ENCODE results near the gene PIP4K2A.
"Not testable (repeated sequence)": the region's sequence is repeated elsewhere in the genome, so short reads cannot be mapped to it uniquely, and the experiment has no call there.

Gene PIP4K2A

GRCh38 chr10:22514414-22514758 is 200.0 kb downstream of the PIP4K2A start:
- DNase-seq (ENCODE audit: low read depth) = not testable (repeated sequence)

DNA sequence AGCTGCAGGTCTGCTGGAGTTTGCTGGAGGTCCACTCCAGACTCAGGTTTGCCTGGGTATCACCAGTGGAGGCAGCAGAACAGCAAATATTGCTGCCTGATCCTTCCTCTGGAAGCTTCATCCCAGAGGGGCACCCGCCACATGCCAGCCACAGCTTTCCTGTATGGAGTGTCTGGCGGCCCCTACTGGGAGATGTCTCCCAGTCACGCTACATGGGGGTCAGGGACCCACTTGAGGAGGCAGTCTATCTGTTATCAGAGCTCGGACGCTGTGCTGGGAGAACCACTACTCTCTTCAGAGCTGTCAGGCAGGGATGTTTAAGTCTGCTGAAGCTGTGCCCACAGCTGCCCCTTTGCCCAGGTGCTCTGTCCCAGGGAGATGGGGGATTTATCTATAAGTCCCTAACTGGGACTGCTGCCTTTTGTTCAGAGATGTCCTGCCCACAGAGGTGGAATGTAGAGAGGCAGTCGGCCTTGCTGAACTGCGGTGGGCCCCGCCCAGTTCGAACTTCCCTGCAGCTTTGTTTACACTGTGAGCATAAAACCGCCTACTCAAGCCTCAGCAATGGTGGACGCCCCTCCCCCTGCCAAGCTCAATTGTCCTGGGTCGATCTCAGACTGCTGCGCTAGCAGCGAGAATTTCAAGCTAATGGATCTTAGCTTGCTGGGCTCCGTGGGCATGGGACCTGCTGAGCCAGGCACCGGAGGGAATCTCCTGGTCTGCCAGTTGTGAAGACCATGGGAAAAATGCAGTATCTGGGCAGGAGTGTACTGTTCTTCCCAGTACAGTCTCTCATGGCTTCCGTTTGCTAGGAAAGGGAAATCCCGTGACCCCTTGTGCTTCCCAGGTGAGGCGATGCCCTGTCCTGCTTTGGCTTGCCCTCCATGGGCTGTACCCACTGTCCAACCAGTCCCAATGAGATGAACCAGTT is 200.6 kb downstream of the PIP4K2A start:
- DNase-seq (ENCODE audit: low read depth) = not testable (repeated sequence)

GRCh38 chr10:22512015-22512414 is 202.4 kb downstream of the PIP4K2A start:
- not testable (repeated sequence) for DNase-seq (ENCODE audit: low read depth)

DNA sequence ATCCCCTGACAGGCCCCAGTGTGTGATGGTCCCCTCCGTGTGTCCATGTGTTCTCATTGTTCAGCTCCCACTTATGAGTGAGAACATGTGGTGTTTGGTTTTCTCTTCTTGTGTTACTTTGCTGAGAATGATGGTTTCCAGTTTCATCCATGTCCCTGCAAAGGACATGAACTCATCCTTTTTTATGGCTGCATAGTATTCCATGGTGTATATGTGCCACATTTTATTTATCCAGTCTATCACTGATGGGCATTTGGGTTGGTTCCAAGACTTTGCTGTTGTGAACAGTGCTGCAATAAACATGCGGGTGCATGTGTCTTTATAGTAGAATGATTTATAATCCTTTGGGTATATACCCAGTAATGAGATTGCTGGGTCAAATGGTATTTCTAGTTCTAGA is 206.2 kb downstream of the PIP4K2A start:
- not testable (repeated sequence) for DNase-seq (ENCODE audit: low read depth)

- peak; percentile 9 for DNase-seq (ENCODE audit: low read depth)
These were observed 208.3 kb downstream of the PIP4K2A start for GRCh38 chr10:22505911-22506685.

- DNase-seq (ENCODE audit: low read depth) = no peak
These were observed 209.6 kb downstream of the PIP4K2A start for GRCh38 chr10:22504766-22505165.

DNA sequence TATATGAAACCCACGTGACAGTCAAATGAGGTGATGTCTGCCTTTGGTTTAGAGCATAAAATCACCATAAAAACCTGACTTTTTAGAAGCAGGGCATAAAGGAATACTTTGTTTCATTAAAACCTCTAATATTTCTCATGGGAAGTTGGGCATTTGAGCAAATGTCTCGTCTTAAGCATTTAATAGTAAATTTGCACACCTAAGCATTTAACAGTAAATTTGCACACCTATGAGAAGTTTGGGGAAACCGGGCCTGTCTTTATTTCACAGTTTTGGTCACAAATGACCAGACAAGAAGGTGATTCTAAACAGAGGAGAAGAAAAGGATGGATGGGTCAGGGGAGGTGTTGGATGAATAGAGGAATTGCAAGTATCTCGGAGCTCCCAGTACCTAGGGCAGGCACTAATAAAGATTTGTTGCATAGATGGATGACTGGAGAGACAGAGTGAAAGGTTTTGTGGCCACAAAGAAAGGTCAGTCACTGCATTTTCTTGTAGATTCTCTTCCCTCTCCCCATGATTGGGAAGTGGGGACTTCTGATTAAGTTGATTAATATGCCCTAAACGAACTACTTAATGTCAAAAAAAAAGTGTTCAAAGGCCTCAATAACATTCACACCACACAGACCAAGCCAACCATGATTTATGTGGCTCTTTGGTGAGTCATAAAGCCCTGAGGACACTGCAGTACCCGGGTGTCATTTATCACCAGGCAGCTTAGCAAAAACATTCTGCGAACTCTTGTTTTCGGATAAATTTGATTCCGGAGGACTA is 210.9 kb downstream of the PIP4K2A start:
- DNase-seq (ENCODE audit: low read depth) = no peak

DNA sequence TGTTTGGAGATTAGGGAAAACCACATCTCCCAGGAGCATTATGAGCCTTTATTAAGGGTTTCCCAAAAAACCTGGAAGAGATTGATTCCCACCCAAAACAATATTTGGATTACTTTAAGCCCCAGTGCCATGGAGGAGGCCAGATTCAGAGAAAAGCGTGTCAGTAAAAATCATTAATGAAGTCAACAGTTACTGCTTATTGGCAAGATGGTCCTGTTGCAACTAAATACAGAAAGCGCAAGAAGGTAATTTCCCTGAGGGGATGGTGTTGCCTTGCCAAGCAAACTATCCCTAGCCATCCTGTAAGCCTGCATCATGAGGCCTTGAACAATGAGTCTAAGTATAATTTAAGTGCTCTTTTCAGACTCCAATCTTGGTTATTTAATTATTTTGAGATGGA is 212.5 kb downstream of the PIP4K2A start:
- no peak for DNase-seq (ENCODE audit: low read depth)

GRCh38 chr10:22501413-22501812 is 213.0 kb downstream of the PIP4K2A start:
- no peak for DNase-seq (ENCODE audit: low read depth)

GRCh38 chr10:22500656-22501340 is 213.6 kb downstream of the PIP4K2A start:
- DNase-seq (ENCODE audit: low read depth) = peak; percentile 18

- DNase-seq (ENCODE audit: low read depth) = not testable (repeated sequence)
These were observed 214.4 kb downstream of the PIP4K2A start for GRCh38 chr10:22499973-22500372.

- no peak for DNase-seq (ENCODE audit: low read depth)
These were observed 219.0 kb downstream of the PIP4K2A start for GRCh38 chr10:22495396-22495795.

DNA sequence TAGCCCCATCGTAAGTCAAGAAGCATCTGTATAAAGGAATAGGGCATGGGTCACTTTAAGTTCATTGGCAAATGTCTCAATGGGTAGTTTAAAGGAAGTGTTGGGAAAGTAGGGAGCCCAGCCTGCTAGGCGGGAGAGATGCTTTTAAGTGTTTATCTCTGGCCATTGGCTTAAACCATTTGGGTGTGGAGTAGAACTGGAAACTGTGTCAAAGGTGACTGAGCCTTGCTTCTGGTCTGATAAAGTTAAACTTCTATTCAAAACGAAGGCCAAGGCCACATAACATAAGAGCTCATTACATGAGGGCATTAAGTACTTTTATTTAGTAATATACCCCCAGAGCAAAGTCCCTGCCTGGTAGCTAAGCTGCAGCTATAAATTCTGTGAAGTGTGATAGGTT is 220.4 kb downstream of the PIP4K2A start:
- no peak for DNase-seq (ENCODE audit: low read depth)

GRCh38 chr10:22491931-22492615 is 222.3 kb downstream of the PIP4K2A start:
- no peak for DNase-seq (ENCODE audit: low read depth)

- DNase-seq (ENCODE audit: low read depth) = no peak
These were observed 222.9 kb downstream of the PIP4K2A start for GRCh38 chr10:22491480-22491879.

DNA sequence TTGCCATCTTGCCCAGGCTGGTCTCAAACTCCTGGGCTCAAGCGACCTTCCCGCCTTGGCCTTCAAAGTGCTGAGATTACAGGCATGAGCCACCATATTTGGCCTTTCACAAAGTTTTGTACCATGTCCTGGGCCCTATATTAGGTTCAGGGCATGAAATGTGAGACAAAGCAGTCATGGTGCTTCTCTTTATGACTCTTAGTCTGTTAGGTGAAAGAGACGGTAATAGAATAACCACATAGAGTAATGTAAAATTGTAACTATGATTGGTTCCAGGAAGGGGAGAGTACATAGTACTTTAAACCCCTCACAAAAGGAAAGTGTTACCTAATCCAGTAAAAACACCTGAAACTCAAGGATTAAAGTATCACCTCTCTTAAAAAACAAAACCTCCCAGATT is 224.4 kb downstream of the PIP4K2A start:
- DNase-seq (ENCODE audit: low read depth) = no peak

DNA sequence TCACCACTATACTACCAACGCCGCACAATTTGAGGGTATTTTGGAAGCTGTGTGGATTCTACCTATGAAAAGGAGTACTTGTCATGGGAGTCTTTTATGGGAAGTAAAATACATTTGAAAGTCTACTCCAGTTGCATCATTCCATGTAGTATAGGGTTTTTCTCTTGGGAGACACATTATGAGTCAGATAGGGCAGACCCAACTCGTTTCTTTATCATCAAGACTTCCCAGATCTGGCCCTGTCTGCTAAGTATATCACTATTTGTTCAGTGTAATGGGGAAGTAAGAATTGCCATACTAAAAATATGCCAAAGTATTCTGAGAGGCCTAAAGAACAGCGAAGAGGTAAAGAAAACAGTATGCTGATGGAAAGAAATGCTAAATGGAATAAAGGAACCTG is 224.9 kb downstream of the PIP4K2A start:
- peak; percentile 22 for DNase-seq (ENCODE audit: low read depth)

DNA sequence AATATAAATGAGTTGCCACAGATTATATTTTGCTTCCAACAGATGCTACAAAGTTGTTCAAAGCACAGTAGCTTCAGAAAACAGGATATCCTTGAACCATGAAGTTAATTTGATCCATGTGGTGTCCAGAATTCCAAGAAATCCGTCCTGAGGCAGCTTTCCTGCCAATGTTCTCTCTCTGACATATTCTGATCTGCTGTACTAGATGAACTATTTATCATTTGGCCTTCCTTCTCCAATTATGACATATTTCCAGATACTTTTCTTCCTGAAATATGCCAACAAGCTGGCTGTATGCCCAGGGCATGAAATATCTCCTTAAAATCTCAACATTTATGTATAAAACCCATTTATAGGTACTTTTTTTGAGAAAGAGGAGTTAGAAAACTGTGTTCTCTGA is 227.9 kb downstream of the PIP4K2A start:
- DNase-seq (ENCODE audit: low read depth) = no peak
